Parathyroid adenoma (tissue), 2 donors: ENCODE measurements around the gene SESTD1.

Experiments used
- H2AFZ ChIP-seq: fragments of 300-600 bp; sonication (generic); one replicate; pipeline ENCODE4 v1.7.0; 2017; ENCODE audit warnings: antibody characterized with exemption, mild to moderate bottlenecking
- H3K27ac ChIP-seq: fragments of 300-600 bp; sonication (generic); one replicate; pipeline ENCODE4 v1.7.0; 2017
- H3K27me3 ChIP-seq: fragments of 300-600 bp; sonication (generic); one replicate; pipeline ENCODE4 v1.7.0; 2017; ENCODE audit warnings: low read length; ENCODE audit not compliant: control insufficient read depth, insufficient read depth
- H3K36me3 ChIP-seq: fragments of 300-600 bp; sonication (generic); one replicate; pipeline ENCODE4 v1.7.0; 2017; ENCODE audit warnings: low read length; ENCODE audit not compliant: control insufficient read depth, insufficient read depth
- H3K4me1 ChIP-seq: fragments of 300-600 bp; sonication (generic); one replicate; pipeline ENCODE4 v1.7.0; 2017; ENCODE audit warnings: control low read depth
- H3K4me2 ChIP-seq: fragments of 300-600 bp; sonication (generic); one replicate; pipeline ENCODE4 v1.7.0; 2017; ENCODE audit warnings: low read length
- H3K4me3 ChIP-seq: fragments of 300-600 bp; sonication (generic); one replicate; pipeline ENCODE4 v1.7.0; 2017; ENCODE audit warnings: low read depth, low read length
- H3K79me2 ChIP-seq: fragments of 300-600 bp; sonication (generic); one replicate; pipeline ENCODE4 v1.7.0; 2017; ENCODE audit warnings: control low read depth
- H3K9ac ChIP-seq: fragments of 300-600 bp; sonication (generic); one replicate; pipeline ENCODE4 v1.7.0; 2017; ENCODE audit warnings: mild to moderate bottlenecking
- H3K9me3 ChIP-seq: fragments of 300-600 bp; sonication (generic); one replicate; pipeline ENCODE4 v1.7.0; 2017; ENCODE audit warnings: low read length; ENCODE audit not compliant: control insufficient read depth
- TF ChIP-seq, protein P1 (sequence below): fragments of 300-600 bp; sonication (generic); IDR thresholded peaks from one replicate; pipeline ENCODE4 v1.7.0; 2017; ENCODE audit warnings: antibody characterized with exemption, mild to moderate bottlenecking
- donor health status: primary hyperparathyroidism.

Gene SESTD1

DNA sequence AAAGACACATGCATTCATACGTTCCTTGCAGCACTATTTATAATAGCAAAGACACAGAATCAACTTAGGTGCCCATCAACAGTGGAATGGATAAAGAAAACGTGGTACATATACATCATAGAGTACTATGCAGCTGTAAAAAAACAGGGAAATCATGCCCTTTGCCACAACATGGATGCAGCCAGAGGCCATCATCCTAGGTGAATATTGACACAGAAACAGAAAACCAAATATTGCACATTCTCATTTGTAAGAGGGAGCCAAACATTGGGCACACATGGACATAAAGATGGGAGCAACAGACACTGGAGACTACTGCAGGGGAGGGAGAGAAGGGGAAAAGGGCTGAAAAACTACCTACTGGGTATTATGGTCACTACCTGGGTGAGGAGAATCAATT lies 73.5 kb downstream of the SESTD1 start:
- H3K79me2 ChIP-seq = peaks cover 9% of the 10 kb centered on the region
- no peaks in the 10 kb centered on the region for H3K4me1 ChIP-seq
- no peaks in the 10 kb centered on the region for H3K9me3 ChIP-seq
- H3K27me3 ChIP-seq = no peaks in the 10 kb centered on the region
- no peaks in the 10 kb centered on the region for H3K36me3 ChIP-seq
- no peak overlapping the region for H3K4me2 ChIP-seq
- H2AFZ ChIP-seq = no peak overlapping the region
- no peak overlapping the region for H3K27ac ChIP-seq
- H3K4me3 ChIP-seq = no peak overlapping the region
- no peak overlapping the region for H3K9ac ChIP-seq
- TF ChIP-seq, protein P1, sequence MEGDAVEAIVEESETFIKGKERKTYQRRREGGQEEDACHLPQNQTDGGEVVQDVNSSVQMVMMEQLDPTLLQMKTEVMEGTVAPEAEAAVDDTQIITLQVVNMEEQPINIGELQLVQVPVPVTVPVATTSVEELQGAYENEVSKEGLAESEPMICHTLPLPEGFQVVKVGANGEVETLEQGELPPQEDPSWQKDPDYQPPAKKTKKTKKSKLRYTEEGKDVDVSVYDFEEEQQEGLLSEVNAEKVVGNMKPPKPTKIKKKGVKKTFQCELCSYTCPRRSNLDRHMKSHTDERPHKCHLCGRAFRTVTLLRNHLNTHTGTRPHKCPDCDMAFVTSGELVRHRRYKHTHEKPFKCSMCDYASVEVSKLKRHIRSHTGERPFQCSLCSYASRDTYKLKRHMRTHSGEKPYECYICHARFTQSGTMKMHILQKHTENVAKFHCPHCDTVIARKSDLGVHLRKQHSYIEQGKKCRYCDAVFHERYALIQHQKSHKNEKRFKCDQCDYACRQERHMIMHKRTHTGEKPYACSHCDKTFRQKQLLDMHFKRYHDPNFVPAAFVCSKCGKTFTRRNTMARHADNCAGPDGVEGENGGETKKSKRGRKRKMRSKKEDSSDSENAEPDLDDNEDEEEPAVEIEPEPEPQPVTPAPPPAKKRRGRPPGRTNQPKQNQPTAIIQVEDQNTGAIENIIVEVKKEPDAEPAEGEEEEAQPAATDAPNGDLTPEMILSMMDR = no peak

DNA sequence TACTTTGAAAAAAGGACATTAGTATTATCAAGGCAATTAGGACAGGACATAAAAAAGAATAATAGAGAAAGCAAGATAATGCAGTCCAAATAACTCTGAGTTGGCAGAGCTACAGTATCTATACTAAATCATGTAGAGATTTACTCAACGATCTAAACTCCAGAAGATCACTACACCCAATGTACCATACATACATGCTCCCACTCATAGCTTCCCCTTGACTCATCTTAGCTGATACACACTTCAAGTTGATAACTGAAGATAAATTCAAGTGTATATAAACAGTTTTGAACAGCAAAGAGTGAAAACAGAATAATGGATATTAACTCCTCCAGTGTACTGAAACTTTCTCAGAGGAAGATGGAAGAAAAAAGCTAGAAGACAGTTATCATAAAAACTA lies 78.5 kb downstream of the SESTD1 start:
- TF ChIP-seq, protein P1 = no peak
- Histone ChIP-seq H2AFZ (no peak overlapping the region), H3K9ac (no peak overlapping the region), H3K27me3 (no peaks in the 10 kb centered on the region), H3K9me3 (no peaks in the 10 kb centered on the region), H3K4me2 (no peak overlapping the region), H3K27ac (no peak overlapping the region), H3K4me3 (no peak overlapping the region), H3K4me1 (no peaks in the 10 kb centered on the region), H3K36me3 (no peaks in the 10 kb centered on the region), H3K79me2 (no peaks in the 10 kb centered on the region)

DNA sequence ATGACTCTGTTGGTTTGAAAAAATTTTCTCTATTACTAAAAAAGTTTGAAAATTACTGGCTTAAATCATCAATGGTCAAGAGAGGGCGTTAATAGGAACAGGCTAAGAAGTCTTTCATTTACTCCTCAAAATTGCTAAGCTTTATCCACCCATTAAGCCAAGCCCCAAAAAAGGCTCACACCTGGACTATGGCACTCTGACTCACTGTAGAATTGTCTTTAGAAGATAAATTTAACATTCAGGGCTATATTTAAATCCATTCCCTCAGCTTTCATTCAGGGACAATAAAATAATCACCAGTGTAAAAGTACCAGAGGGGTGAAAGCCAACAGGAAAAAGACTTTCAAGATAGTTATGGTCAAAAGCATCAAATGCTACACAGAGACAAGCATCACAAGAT lies 80.0 kb downstream of the SESTD1 start:
- Histone ChIP-seq H3K36me3 (no peaks in the 10 kb centered on the region), H3K27me3 (no peaks in the 10 kb centered on the region), H3K79me2 (no peaks in the 10 kb centered on the region), H3K4me3 (no peak overlapping the region), H3K9me3 (no peaks in the 10 kb centered on the region), H2AFZ (no peak overlapping the region), H3K4me2 (no peak overlapping the region), H3K9ac (no peak overlapping the region), H3K4me1 (no peaks in the 10 kb centered on the region), H3K27ac (no peak overlapping the region)
- TF ChIP-seq, protein P1 = no peak

DNA sequence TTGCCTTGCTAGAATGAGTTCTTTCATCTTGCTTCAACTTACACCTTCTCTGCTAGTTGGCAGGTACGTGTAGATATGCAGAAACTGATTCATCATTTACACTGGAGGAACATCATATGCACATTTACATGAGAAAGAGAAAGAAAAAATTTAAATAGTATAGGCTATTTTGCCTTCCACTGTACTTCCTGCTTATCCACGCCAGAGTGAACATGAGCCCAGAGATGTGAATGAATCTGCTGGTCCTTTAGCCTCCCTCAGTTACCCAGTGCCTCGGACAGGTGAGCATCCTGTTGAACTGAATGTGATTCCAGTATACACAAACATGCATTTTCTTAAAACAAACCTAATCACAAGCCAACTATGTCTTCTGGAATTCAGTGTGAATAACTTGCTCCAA lies 83.6 kb downstream of the SESTD1 start:
- H3K9me3 ChIP-seq = no peaks in the 10 kb centered on the region
- no peak overlapping the region for H3K9ac ChIP-seq
- H3K4me1 ChIP-seq = no peaks in the 10 kb centered on the region
- H3K36me3 ChIP-seq = no peaks in the 10 kb centered on the region
- H3K79me2 ChIP-seq = no peaks in the 10 kb centered on the region
- no peak overlapping the region for H3K27ac ChIP-seq
- H2AFZ ChIP-seq = no peak overlapping the region
- TF ChIP-seq, protein P1 = no peak
- H3K4me2 ChIP-seq = no peak overlapping the region
- H3K4me3 ChIP-seq = no peak overlapping the region
- no peaks in the 10 kb centered on the region for H3K27me3 ChIP-seq

DNA sequence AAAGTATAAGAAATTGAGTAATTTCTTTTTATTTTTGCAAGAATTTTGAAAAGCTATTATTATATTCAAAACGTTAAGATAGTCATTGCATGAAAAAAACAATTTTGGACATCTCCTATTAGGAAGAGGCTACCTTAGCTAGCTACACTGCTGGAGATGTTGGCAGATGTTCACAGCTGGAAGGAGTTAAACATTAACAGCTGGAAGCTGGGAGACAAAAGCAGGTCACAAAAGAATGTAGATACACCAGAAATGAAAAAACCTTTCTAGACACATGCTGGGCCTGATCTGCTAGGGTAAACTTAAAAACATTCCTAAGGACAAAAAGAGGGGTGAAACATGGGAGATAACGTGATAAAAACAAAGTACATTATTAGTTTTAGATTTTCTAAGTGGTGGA lies 84.4 kb downstream of the SESTD1 start:
- no peaks in the 10 kb centered on the region for H3K4me1 ChIP-seq
- H2AFZ ChIP-seq = no peak overlapping the region
- H3K4me2 ChIP-seq = no peak overlapping the region
- no peaks in the 10 kb centered on the region for H3K27me3 ChIP-seq
- H3K9ac ChIP-seq = no peak overlapping the region
- TF ChIP-seq, protein P1 = no peak
- no peak overlapping the region for H3K4me3 ChIP-seq
- H3K79me2 ChIP-seq = no peaks in the 10 kb centered on the region
- H3K27ac ChIP-seq = no peak overlapping the region
- no peaks in the 10 kb centered on the region for H3K36me3 ChIP-seq
- H3K9me3 ChIP-seq = no peaks in the 10 kb centered on the region
